Myocyte (in vitro differentiated cells): Measurements from ENCODE around the gene PIGV. TPM values are rescaled to one million over a fixed set of nuclear protein-coding genes. Genes with fewer than 3 reads are reported as not detected.
"Not testable (repeated sequence)": the region's sequence is repeated elsewhere in the genome, so short reads cannot be mapped to it uniquely, and the experiment has no call there.

Source experiments
- DNase-seq: peaks from one replicate; pipeline ENCODE4 v3.0.0-alpha.2; 2012; ENCODE audit warnings: low read depth
- total RNA-seq: library from RNA; depleted of rRNA; stranded (reverse); fragments of >200 nt; gene quantifications from 2 replicates; pipeline ENCODE4 v1.2.3, GENCODE V29; 2014

Gene PIGV
- total RNA-seq, 1 donor from 2014 or later = 18.6 TPM

DNA sequence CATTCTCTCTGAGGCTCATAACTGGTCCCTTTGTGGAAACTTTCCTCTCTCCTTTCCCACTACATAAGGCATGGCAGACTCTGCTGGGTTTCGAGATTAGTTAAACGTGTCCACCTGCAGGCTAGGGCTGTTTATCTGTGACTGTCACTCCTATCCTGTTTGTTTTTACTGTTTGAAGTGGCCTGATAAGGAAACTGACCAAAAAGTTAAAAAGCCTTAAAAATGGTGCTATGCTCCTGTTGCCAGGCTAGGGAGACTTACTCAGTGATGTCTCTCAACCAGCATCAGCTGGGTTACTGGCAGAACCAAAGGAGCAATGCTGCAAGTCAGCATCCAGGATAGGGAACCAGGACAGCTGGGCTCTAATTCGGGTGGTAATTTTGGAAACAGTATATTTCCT is 3.9 kb downstream of the PIGV start:
- DNase-seq = no peak

GRCh38 chr1:26792924-26793323 is 5.2 kb downstream of the PIGV start:
- no peak for DNase-seq

- DNase-seq = no peak
Observed at GRCh38 chr1:26794391-26794790, 6.6 kb downstream of the PIGV start.

DNA sequence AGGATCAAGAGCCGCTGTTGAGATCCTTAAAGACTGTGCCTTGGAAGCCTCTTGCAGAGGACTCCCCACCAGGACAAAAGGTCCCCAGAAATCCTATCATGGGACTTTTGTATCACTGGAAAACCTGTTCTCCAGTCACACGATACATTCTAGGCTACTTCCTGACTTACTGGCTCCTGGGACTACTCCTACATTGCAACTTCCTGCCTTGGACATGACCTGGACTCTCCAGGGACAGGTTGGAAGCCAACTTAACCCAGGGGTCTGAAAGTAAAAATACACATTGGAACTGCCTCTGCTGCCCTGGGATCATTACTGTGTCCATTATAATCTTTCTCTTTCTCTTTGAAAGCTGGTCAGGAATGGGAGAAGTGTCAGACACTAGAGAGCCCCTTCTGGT is 9.9 kb downstream of the PIGV start:
- DNase-seq = no peak

DNA sequence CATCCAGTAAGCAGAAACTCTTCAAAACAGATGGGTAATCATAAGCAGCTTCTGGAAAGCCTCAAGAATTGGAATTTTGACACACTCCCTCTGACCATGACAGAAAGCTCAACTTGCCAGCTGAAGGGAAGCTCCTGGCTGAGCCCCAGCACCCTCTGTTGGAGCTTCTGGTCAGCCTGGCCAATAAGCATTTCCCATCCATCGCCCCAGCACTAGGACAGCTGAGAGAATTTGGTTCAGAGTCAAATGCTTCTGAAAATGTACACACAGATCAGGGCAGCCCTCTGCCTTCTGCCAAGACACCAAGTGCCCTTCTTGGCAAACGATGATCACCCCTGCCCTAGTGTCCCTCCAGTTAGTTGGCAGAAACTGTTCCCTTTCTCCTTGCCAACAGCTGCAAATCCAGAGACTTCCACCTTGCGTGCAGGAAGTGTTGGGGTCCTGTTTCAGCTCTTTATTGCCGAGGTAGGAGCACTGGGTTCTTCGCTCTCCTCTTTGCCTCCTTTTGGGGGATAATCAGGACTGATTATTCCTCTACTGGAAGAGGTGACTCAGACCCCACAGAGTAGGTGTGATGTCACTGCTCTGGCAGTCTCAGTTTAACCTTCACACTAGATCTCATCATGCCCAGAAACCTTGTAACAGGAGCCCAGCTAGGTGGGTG is 11.9 kb downstream of the PIGV start:
- peak; percentile 97 for DNase-seq

DNA sequence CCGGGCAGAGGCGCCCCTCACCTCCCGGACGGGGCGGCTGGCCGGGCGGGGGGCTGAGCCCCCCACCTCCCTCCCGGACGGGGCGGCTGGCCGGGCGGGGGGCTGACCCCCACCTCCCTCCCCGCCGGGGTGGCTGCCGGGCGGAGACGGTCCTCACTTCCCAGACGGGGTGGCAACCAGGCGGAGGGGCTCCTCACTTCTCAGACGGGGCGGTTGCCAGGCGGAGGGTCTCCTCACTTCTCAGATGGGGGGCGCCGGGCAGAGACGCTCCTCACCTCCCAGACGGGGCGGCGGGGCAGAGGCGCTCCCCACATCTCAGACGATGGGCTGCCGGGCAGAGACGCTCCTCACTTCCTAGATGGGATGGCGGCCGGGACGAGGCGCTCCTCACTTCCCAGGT is 16.2 kb downstream of the PIGV start:
- not testable (repeated sequence) for DNase-seq

- DNase-seq = peak; percentile 77
Observed at GRCh38 chr1:26810105-26810504, 22.4 kb downstream of the PIGV start.

- DNase-seq = no peak
Observed at GRCh38 chr1:26811057-26811456, 23.3 kb downstream of the PIGV start.

- no peak for DNase-seq
Observed at GRCh38 chr1:26811708-26812107, 24.0 kb downstream of the PIGV start.

- DNase-seq = no peak
Observed at GRCh38 chr1:26814377-26814776, 26.6 kb downstream of the PIGV start.

GRCh38 chr1:26814893-26815292 is 27.1 kb downstream of the PIGV start:
- no peak for DNase-seq

GRCh38 chr1:26820784-26821269 is 33.1 kb downstream of the PIGV start:
- DNase-seq = no peak

- DNase-seq = no peak
Observed at GRCh38 chr1:26822737-26823395, 35.1 kb downstream of the PIGV start.

DNA sequence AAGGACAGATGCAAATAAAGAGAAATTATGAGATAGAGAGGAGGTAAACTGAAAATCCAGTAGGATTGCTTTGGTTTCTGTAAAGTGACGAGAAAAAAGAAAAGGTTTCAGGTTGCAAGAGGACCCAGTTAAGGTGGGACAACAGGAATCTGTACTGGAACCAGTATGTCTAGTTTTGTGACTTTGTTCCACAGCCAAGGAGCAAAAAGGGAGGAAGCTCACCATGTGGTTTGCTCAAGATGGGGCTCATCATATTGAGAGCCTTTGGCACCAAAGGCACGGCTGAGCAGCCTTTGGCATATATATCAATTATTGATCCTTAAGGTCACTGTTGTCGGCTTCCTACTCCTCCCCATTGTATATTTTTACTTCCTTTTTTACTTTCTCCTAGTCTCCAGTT is 37.0 kb downstream of the PIGV start:
- no peak for DNase-seq

- peak; percentile 63 for DNase-seq
Observed at GRCh38 chr1:26826261-26827105, 38.7 kb downstream of the PIGV start, which contains the start of gene ZDHHC18. ZDHHC18 (plus strand) TSS chr1:26826688; CDS start chr1:26826805, 117 bp downstream.

DNA sequence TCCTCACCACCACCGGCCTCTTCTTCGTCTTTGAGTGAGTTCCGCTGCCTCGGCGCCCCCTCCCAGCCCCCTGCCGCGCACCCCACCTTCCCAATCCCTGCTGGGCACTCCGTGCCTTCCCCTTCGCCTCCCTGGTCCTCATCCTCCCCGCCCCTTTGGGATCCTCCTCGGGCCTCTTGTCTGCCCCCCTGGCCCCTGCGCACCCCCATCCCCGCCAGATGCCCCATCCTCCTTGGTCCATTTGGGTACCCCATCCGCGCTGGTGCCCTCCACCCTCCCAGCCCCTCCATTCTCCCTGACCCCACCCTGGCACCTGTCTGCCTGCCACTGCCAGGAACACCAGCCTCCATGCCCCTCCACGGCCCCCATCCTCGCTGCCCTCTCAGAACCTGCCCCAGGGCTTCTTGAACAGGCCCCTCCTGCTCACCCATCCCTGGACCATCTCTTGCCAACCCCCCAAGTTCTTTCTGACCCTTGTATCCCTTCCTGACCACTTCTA is 39.4 kb downstream of the PIGV start:
- DNase-seq = no peak

DNA sequence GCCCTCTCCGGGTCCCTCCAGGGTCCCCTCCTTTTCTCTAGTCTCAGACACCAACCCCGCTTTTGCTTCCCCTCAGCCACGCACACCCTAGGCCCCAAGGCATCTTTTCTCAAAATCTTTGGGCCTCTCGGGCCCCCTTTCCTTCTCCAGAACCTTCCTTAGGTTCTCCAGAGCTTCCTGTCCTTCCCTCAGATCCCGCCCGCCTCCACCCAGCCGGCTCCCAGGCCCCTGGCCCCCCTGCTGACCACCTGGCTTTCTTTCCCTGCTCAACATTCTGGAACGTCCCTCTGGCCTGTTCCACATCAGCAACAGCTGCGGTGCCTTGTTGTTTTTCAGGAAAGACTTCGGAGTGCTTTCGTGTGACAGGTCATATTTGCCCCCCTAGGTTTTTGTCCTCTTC is 39.9 kb downstream of the PIGV start:
- peak; percentile 33 for DNase-seq

DNA sequence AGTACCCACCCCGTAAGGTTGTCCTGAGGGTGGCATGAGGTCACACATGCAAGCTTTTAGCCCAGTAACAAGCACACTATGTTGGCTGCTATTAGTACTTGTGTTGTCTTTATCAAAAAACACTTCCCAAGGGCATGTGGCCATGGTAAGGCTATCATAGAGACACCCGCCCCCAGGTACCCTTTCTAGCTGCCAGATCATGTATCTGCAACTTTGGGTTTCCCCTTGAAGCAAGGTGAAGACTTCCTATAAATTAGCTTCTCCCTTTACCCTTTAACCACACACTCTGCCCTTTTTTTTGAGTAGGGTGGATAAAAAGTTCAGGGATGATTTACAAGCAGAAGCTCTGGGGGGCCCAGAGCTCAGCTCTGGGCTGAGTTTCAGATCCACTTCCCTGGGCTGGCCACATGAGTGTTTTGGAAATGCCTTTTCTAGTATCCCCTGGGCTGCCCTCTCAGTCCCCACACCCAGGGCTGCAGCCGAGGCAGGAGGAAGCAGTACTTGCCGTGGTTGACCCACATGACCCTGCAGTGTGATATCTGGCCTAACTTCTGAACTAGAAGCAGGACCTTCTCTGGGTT is 40.8 kb downstream of the PIGV start:
- no peak for DNase-seq

- DNase-seq = no peak
Observed at GRCh38 chr1:26829184-26829911, 41.6 kb downstream of the PIGV start.

- no peak for DNase-seq
Observed at GRCh38 chr1:26831059-26831458, 43.3 kb downstream of the PIGV start.
